ENCODE measurements around the gene PTPRD.

DNA sequence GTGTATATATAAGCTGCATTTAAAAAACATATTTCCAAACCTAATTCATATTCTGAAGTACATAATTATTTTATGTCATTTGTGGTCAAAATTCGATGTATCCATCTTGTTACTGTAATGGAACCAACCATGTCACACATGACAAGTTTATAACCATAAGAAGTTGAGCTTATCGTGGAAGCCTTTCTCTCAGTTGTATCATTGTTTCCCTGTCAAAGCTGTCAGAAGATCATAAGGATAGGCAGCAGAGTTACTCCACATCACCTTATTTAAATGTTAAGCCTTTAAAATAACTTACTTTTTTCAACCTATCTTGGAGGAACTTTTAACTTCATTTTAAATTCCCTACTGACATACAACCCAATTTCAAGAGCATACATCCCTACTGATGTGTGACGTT, 841.5 kb downstream of the PTPRD start:
- TF ChIP-seq, protein P1, sequence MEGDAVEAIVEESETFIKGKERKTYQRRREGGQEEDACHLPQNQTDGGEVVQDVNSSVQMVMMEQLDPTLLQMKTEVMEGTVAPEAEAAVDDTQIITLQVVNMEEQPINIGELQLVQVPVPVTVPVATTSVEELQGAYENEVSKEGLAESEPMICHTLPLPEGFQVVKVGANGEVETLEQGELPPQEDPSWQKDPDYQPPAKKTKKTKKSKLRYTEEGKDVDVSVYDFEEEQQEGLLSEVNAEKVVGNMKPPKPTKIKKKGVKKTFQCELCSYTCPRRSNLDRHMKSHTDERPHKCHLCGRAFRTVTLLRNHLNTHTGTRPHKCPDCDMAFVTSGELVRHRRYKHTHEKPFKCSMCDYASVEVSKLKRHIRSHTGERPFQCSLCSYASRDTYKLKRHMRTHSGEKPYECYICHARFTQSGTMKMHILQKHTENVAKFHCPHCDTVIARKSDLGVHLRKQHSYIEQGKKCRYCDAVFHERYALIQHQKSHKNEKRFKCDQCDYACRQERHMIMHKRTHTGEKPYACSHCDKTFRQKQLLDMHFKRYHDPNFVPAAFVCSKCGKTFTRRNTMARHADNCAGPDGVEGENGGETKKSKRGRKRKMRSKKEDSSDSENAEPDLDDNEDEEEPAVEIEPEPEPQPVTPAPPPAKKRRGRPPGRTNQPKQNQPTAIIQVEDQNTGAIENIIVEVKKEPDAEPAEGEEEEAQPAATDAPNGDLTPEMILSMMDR (IDR thresholded peaks at IDR 0.05): no peak
- no peak for TF ChIP-seq EZH2 (IDR thresholded peaks at IDR 0.05)

Data from neural progenitor cell (in vitro differentiated cells).